Sigmoid colon (tissue), 4 donors: ENCODE measurements around the gene SAMD4A.

ENCODE experiments used
- EP300 ChIP-seq, 4 donors: sonication (generic); formaldehyde crosslinking; IDR thresholded peaks; one replicate each; pipeline ENCODE4 v1.6.1; 2017; ENCODE audit warnings: antibody characterized with exemption in 4 of 4
- POLR2A ChIP-seq, 2 donors: fragments of 450-650 bp; IDR thresholded peaks; one replicate each; pipeline ENCODE4 v1.6.1; 2016; ENCODE audit warnings: antibody characterized with exemption in 2 of 2, mild to moderate bottlenecking in 2 of 2, moderate library complexity in 2 of 2
- POLR2AphosphoS5 ChIP-seq, 4 donors: sonication (generic); formaldehyde crosslinking; IDR thresholded peaks; one replicate each; pipeline ENCODE4 v1.6.1; 2017; ENCODE audit warnings: antibody characterized with exemption in 4 of 4
- TF ChIP-seq, protein P1 (sequence below), 4 experiments: fragments of 450-650 bp in 3 of 4; fragments of 200-600 bp in 1 of 4; IDR thresholded peaks; one replicate each; pipeline ENCODE4 v1.5.1; 2016 to 2019; ENCODE audit warnings: antibody characterized with exemption in 4 of 4, mild to moderate bottlenecking in 3 of 4, moderate library complexity in 2 of 4

DNA sequence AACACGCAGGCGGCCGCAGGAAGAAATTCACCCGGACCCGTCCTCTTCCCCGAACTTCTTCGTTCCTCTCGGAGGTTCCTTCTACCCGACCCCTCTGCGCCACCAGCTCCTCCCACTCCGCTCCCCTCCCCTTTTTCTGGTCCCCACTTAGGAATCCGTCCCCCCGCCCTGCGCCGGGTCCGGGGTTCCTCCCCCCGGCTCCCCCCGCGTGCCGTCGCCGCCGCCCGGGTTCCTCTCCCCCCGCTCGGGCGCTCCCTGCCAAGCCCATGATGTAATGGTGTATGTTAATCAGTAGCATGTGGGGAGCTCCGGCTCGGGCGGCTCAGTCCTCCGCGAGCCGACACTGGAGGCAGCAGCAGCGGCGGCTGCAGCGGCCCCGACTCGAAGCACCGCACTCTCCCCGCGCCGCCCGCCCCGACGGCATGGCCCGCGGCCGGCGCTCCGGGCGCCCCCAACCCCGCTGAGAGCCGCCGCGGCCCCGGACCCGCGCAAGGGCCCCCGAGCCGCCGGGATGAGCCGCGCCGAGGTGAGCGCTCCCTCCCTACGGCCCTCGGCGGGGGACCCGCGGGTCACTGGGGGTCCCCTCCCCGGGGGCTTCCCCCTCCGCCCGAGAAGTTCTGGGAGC, 1.0 kb upstream of the SAMD4A start:
- TF ChIP-seq POLR2AphosphoS5 (IDR thresholded peaks at IDR 0.05) (peak; percentile 96 to 98 (median 98)), EP300 (IDR thresholded peaks at IDR 0.05) (peak in 3 of 4 donors; percentile 23 to 85 (median 78)), POLR2A (IDR thresholded peaks at IDR 0.05) (peak; percentile 50 to 70)
- TF ChIP-seq, protein P1, sequence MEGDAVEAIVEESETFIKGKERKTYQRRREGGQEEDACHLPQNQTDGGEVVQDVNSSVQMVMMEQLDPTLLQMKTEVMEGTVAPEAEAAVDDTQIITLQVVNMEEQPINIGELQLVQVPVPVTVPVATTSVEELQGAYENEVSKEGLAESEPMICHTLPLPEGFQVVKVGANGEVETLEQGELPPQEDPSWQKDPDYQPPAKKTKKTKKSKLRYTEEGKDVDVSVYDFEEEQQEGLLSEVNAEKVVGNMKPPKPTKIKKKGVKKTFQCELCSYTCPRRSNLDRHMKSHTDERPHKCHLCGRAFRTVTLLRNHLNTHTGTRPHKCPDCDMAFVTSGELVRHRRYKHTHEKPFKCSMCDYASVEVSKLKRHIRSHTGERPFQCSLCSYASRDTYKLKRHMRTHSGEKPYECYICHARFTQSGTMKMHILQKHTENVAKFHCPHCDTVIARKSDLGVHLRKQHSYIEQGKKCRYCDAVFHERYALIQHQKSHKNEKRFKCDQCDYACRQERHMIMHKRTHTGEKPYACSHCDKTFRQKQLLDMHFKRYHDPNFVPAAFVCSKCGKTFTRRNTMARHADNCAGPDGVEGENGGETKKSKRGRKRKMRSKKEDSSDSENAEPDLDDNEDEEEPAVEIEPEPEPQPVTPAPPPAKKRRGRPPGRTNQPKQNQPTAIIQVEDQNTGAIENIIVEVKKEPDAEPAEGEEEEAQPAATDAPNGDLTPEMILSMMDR (IDR thresholded peaks at IDR 0.05), result no peak
